AML-193 (cell line): ENCODE results near the gene IL12A.

Experiments used
- DNase-seq, 2 experiments: peaks; one replicate each; lab custom pipeline; 2025; lab: John Stamatoyannopoulos, UW

Gene IL12A

GRCh38 chr3:159988617-159989271 is at the start of gene IL12A:
IL12A (plus strand) TSS chr3:159988835.
- DNase-seq = peak; percentile 73 to 74

GRCh38 chr3:159941038-159942000 is 47.3 kb upstream of the IL12A start:
- peak; percentile 70 to 75 for DNase-seq

- peak; percentile 67 to 70 for DNase-seq
Observed at GRCh38 chr3:159944781-159945180, 43.9 kb upstream of the IL12A start.

GRCh38 chr3:159945930-159946329 is 42.7 kb upstream of the IL12A start:
- DNase-seq = no peak

GRCh38 chr3:159947220-159947619 is 41.4 kb upstream of the IL12A start:
- DNase-seq = no peak

GRCh38 chr3:159948429-159949144 is 40.0 kb upstream of the IL12A start:
- no peak for DNase-seq

GRCh38 chr3:159950156-159950898 is 38.3 kb upstream of the IL12A start:
- no peak for DNase-seq

- no peak for DNase-seq
Observed at GRCh38 chr3:159951540-159951939, 37.1 kb upstream of the IL12A start.

GRCh38 chr3:159953325-159954085 is 35.1 kb upstream of the IL12A start:
- peak; percentile 92 to 94 for DNase-seq

GRCh38 chr3:159960188-159961148 is 28.2 kb upstream of the IL12A start:
- DNase-seq = no peak

GRCh38 chr3:159964166-159964973 is 24.3 kb upstream of the IL12A start:
- DNase-seq = no peak

GRCh38 chr3:159971311-159971710 is 17.3 kb upstream of the IL12A start:
- DNase-seq = no peak

- DNase-seq = peak in 1 of 2 experiments; percentile 20
Observed at GRCh38 chr3:159977295-159977694, 11.3 kb upstream of the IL12A start.

- no peak for DNase-seq
Observed at GRCh38 chr3:159978353-159978752, 10.3 kb upstream of the IL12A start.

GRCh38 chr3:159978918-159979703 is 9.5 kb upstream of the IL12A start:
- DNase-seq = no peak

GRCh38 chr3:159982442-159982974 is 6.1 kb upstream of the IL12A start:
- DNase-seq = no peak

- peak in 1 of 2 experiments; percentile 33 for DNase-seq
Observed at GRCh38 chr3:159987291-159987711, 1.3 kb upstream of the IL12A start.
